IPS-NIHi11 (cell line): Measurements from ENCODE around the gene ADSS2.
"Not testable (repeated sequence)": the region's sequence is repeated elsewhere in the genome, so short reads cannot be mapped to it uniquely, and the experiment has no call there.

Experiments
- DNase-seq: peaks from one replicate; pipeline ENCODE4 v3.0.0; 2012; ENCODE audit warnings: mixed read lengths, low spot score

Gene ADSS2

DNA sequence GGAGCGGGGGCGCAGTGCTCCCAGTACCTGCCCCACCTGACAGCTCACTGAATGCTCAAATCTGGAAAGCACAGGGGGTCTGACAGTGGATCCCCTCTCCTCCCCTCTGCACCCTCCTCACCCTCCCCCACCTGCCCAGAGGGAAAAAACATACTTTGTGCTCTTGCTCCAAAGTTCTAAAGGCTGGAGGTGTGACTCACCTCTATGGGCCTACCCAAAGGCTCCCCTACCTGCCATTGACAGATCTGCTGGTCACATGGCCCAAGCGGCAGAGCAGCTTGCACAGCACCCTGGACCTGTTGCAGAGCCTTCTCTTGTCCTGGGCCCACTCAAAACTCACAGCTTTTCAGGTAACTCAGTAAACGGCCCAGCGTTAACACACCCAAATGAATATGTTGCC lies 55.7 kb downstream of the ADSS2 start:
- DNase-seq = no peak

DNA sequence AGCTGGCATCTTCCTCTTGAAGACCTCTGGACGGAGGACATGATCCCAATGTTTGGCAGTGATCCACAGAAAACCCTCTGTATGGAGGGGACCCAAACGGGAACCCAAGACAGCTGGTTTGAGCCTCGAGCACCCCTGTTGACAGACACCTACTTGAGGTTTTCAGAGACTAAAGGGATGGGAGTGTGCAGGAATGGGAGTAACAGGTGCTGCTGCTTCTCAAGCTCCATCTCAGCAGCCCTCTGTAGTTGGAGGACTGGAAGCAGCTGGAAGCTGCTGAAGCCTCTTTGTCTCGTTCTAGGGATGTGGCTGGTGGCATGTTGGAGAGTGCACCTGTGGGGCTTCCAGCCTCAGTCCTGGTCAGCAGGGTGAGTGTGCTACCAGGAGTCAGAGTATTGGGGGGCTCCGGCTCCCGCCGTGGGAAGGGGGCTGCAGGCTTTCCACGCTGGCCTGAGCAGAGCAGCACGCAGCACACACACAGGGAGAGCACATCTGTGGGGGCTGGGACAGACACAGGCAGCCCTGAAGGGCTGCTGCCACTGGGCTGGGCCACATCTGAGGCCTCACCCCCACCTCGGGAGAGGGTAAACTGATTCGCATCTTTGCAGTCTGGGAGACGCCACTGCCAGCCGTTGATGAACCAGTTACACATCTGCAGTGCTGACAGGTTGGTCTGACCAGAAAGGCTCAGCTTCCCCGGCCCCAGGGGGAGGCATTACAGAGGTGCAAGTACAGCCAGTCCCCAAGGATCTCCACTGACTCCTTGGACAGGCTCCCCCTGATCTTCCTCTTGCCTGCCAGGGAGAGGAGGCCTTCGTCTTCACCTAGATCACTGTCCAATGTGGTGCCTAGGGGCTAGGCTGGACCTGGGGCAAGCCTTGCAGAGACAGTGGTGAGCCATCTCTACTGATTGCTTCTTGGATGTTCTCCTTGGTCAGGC lies 56.6 kb downstream of the ADSS2 start:
- DNase-seq = no peak

DNA sequence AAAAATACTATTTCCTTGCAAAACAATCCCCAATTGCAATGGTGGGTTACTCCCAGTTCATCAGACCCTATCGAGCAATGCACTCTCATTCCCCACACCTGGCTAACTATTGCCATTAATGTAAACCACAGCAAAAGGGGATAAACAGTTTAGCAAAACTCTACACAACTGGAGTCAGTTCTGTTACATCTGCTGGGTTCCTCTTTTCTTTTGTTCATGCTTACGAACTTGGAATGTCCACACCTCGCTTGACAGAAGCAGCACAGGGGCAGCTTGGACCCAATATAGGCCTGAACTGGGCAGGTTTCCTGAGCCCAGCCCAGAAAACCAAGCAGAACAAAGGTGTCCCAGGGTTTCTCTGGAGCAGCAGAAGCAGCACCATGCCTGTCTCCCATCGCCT lies 57.4 kb downstream of the ADSS2 start:
- DNase-seq = no peak

DNA sequence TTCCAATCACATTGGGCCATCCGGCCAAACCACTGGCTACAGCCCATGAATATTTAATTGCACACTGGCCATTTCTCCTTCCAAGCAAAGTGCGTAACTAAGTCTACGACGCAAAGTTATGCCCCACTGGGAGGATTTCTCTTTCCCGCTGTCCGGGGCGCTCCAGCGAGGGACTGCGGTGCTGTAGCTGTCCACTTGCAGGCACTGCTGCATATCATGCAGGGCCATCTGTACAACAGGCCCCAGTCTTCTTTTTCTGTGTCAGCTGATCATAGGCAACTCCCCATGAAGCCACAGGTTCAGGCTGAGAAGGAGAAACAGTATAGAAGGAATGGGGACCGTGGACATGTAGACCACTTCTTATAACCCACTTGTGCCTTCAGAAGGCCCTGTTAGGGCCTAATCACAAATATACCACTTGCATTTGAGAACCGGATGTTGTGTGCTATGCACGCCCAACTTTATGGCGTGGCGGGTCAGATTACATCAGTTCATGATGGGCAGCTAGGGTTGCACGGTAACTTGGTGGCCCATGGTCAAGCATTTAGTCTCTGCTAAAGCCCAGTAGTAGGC lies 58.0 kb downstream of the ADSS2 start:
- no peak for DNase-seq

DNA sequence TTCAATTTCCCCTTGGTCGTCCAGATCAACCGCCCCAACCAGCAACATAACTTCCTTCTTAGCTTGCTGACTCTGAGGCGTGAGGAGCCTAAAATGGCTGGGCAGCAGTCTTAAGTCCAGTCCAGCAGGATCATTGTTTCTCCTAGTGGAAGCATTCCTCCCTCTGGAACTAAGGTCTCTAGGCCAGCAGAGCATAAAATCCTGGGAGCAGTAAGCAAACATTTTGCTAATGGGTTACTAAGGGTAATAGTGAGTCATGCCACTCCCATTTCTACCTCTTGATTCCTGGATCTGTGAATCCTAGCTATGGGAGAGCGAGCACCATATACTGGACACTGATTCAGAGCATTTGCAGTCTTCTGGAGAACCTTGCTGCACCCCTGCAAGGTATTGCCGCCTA lies 59.9 kb downstream of the ADSS2 start:
- DNase-seq = no peak

DNA sequence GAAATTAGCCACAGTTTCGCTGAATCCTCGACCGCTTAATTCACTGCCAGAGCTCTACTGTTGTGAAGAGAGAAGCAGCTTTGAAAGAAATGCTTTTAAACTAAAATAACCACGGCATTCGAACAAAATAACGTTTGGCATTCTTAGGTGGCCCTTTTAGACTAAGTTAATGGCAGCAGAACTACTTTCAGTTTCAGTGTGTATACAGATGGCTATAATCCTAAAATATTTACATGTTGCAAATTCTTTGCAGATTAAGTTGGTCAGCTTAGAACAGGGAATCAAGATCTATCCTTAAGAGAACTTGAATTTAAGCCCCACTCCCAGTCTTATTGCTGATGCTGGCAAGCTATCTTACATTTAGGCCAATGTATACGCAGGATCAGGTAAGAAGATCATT lies 62.7 kb downstream of the ADSS2 start:
- no peak for DNase-seq

DNA sequence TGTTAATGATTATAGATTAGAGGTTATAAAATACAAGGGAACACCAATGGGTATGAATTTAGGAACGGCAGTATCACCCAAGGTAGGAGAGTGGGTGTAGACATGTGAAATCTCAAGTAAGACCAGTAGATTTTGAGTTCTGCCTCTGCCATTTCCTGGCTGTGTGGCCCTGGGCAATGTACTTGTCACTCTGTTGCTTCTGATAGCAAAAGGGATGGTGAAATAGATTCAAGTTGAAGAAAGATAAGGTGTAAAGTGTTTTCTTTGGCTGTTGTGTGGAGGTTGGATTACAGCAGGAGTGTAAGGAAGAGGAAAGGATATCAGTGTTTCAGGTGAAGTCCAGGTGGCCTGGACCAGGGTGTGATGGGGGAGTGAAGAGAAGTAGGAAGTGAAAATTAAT lies 64.3 kb downstream of the ADSS2 start:
- no peak for DNase-seq

DNA sequence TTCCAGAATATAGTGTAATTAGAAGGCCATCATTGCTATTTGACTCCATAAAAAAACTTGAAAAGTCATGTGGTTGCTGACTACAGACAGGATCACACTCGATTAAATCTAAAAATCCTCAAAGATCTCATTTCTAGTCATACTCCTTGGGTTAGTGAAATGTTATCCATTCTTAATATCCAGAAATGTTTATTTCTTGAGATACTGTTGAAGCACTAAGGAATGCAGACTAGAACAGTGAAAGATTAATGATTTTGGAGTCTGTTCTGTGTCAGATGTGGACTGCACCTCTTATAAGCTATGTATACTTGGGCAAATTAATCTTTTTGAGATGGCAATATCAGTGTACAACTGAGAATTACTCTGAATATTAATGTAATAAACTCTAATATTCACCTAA lies 65.1 kb downstream of the ADSS2 start:
- DNase-seq = no peak

DNA sequence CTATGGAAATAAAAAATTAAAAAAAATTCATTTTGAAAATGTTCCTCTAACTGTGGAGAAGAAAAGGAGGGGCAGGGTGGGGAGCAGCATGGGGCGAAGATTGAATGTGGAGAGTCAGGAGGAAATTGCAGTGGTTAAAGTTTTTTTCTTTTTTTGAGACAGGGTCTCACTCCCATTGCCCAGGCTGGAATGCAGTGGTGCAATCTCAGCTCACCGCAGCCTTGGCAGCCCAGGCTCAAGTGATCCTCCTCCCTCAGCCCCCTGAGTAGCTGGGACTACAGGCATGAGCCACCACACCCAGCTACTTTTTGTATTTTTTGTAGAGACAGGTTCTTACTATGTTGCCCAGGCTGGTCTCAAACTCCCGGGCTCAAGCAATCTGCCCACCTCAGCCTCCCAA lies 67.6 kb downstream of the ADSS2 start:
- no peak for DNase-seq

DNA sequence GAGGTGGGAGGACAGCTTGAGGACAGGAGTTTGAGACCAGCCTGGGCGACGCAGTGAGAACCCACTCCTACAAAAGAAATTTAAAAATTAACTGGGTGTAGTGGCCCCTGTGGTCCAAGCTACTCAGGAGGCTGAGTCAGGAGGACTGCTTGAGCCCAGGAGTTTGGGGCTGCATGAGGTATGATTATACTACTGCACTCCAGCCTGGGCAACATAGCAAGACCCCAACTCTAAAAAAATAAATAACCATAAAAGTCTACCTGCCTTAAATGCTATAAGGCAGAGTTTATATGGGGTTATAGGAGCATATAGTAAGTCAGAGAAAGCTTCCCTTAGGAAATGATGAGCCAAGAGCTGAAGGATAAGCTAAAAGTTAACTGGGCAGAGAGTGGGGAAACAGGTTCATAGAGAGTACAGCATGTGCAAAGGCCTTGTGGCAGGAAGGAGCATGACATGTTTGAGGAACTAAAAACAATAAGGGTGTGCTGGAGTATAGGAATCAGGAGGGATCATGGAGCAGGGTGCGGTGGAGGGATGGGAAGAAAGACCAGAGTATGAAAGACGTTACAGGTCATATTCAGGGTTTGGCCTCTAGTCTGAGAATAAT lies 68.3 kb downstream of the ADSS2 start:
- DNase-seq = no peak

DNA sequence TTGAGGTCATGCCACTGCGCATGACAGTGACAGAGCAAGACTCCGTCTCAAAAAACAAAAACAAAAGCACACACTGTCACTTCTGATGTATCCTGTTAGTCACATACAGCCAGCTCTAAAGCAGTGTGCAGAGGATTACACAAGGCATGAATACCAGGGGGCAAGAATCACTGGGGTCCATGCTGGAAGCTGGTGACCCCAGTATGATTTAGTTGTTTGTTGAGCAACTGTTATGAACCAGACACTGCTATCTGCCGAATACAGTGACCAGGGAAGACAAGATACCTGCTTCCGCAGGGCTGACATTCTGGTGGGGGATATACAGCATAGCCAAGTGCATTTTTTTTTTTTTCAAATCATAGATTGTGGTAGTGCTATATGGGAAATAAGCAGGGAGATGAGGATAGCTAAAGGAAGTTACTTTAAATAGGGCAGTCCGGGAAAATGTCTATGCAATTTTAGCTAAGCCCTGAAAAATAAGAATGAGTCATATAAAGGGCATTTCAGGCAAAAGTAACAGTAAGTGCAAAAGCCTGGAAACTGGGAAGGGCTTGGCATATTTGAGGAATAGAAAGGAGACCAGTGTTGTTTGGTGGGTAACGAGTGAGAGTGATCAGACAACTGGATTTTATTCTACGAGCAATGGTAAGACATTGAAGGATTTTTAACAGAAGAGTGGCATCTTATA lies 69.7 kb downstream of the ADSS2 start:
- no peak for DNase-seq

DNA sequence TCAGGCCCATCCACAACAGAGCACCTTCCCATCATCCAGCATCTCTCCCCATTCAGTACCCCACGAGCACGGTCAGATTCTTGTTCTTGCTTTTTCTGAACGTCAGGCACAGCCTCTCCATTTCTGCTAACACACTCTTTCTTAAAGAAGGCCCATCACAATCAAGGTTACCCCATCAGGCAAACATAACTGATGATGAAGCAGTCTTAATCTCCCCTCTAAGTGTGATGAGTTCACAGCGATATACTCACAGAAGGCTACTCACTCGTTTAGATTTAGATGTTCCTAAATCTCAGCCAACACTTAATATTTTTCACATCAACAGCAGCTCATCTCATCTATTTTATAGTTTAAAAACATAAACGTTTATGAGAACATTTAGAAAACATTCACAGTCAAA lies 75.6 kb downstream of the ADSS2 start:
- no peak for DNase-seq

DNA sequence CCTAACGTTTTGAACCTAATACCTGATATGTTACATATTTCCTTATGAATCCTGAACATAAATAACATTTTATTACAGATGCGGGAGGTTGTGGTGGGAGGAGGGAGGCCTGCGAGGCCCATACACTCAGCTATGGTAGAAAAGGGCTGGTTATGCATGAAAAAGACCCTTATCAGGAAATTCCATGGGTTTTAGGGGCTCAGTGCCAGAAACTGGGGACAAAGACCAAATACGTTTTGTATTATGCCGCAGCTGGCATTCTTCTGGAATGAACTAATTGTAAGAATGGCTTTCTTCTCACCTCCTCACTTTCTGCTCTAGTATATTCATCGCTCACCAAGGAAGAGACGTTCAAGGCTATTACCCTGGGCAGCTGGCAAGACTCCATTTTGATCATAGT lies 76.7 kb downstream of the ADSS2 start:
- DNase-seq = no peak

DNA sequence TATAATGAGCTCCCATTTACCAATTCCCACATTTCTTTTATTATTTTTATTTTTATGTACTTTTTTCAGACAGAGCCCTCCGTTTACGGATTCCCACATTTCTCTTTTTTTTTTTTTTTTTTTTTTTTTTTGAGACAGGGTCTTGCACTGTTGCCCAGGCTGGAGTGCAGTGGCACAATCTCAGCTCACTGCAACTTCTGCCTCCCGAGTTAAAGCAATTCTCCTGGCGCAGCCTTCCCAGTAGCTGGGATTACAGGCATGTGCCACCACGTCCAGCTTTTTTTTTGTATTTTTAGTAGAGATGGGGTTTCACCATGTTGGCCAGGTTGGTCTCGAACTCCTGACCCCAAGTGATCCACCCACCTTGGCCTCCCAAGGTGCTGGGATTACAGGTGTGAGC lies 77.2 kb downstream of the ADSS2 start:
- DNase-seq = not testable (repeated sequence)

DNA sequence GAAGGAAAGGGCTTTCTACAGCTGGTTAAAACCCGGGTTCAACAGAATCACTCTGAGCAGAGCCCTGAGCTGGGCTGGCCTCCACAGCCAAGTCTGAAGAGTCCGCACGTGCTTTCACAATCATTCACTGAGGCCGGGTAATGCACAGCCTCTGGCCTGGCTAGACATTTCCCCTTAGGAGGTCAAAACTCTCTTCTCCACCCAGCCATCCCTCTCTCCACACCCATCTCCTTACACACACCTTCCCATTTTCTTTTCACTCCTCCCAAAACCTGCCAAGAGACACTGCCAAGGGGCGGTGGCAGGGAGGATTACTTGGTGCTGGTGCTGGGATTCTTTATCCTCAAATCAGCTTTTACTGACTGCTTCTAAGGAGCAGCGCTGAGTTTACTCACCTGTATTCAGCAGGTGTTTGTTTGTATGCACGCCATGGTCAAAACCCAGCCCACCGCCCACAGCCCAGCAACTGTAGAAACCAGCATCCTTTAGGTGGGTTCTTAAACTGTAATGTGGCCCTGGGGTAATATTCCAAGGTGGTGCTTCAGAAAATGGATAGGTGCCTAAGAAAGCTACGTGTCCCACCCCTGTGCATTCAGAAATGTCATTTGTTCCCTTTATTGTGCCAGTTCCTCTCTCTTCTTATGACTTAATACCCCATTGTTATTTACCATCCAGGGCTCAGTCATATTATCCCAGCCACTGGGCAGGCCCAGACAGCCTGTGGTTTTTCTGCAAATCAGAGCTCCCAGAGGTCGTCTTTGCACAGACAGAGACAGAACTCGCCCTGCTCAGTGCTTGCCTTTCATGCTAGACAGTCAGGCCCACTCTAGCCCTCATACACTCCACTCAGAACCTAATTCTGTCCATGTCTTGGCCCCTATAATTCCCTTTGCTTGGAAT lies 80.2 kb downstream of the ADSS2 start:
- no peak for DNase-seq

DNA sequence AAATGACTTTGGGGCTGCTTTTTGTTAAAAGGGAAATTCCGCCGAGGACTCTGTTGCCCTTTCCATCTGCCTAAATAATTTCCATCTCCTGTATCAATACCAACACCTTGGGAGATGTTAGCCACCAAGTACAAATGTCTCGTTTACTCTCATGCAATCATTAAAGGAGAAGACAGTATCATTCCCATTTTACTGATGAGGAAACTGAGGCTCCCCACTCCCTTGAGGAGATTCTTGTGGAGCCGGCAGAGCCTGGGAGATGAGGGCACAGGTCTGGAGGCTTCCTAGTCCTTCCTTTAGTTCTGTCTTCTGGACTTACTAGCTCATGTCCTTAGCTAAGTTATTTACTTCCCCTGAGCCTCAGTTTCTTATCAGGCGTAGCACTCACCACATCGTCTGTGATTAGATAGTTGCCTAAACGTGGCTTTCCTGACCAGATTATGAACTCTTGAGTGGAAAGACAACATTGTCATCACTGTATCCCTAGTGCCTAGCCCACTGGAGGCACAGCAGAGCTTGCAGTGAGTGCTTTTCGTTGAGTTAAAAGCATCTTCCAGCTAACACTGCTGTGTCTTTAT lies 81.6 kb downstream of the ADSS2 start:
- DNase-seq = no peak

DNA sequence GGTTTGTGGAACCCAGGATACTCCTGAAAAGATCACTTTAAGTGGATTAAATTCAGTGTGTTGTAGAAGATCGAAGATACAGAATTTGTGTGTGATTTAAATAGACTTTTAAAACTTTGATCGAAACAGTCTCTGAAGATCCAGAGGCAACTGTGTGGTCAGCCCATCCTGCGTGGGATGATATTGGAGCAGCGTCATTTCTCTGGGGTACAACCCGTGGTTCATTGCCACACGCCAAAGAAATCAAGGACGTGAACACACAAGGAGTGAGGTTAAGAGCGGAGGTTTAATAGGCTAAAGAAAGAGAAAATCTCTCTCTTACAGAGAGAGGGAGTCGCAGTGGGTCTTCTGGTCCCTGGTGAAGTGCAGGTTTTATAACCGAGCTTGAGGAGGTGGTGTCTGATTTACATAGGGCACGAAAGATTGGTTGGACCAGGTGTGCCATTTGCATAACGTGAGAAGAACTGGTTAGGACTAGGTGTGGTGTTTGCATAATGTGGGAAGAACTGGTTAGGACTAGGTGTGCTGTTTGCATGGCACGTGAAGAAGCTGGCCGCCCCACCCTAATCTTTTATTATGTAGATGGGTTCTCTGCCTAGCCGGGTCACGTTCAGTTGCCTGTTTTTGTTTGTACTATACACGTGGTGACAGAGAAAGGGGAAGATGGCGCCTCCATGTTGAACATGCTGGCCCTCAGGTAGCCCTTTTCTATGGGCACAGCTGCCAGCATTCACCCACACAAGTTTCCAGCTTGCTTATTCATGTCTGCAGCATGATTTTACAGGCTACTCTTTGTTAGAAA lies 82.3 kb downstream of the ADSS2 start:
- DNase-seq = peak; percentile 29

DNA sequence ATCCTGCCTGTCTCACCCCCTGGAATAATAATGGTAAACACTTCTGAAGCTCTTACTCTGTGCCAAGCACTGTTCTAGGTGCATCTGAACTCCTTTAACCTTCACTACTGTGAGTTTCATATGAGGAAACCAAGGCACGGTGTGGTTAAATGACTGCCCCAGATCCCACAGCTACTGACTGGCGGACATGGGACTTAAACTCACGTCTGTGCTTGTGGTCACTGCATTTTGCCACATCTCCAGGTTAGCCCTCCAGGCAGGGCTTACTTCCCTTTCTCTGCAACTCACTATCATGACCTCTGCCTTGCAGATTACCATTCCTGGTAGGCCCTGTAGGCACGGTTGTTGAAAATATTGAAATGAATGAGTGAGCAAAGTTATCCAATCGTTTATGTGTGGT lies 83.4 kb downstream of the ADSS2 start:
- no peak for DNase-seq

DNA sequence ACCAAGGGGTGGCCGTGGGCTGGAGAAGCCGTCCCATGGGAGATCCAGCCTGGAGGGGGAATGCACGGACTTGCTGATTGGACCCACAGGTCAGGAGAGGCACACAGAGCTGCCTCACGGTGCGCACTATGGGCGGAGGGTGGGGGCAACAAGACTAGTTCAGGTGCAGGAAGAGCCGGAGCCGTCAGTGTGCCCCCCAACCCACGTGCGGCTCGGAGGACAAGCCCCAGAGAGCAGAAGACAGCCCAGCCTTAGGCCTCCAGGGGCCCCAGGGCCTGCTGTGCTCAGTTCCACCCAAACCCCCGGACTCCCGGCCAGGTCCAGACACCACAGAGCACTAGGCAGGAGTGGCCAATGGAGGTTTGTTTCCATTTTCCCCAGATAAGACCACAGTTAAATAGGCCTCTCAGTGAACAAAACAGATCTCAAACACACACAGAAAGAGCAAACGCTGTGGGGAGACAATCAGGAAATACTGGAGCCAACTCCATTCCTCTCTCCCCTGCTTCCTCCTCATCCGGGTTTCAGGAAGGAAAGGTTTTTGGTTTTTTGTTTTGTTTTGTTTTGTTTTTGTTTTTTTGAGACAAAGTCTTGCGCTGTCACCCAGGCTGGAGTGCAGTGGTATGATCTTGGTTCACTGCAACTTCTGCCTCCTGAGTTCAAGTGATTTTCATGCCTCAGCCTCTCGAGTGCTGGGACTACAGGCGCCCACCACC lies 84.2 kb downstream of the ADSS2 start:
- no peak for DNase-seq

DNA sequence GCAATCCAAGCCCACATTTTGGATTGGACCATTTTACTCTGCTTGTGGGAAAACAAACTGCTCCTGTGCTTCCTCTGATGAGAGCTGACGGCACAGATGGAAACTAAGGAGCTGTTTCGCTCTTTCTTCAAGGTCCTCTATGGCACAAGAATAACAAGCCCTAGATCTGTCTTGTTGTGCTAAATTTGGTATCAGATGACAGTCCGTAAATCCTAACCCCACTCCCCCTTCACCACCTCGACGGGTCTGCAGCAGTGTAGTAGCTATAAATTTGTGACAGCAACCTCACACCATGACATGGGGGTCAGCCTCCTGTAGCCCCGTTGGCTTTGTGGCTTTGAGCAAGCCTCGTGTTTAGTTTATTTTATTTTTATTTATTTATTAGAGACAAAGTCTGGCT lies 85.9 kb downstream of the ADSS2 start:
- no peak for DNase-seq
